NCI-H146 treated with DMSO at 0.1 percent for 48 hours (cell line): ENCODE measurements around the gene PPP4R1.

Experiments used
- DNase-seq: peaks from one replicate; lab custom pipeline; 2025; ENCODE audit not compliant: unreplicated experiment; lab: John Stamatoyannopoulos, UW

Gene PPP4R1

DNA sequence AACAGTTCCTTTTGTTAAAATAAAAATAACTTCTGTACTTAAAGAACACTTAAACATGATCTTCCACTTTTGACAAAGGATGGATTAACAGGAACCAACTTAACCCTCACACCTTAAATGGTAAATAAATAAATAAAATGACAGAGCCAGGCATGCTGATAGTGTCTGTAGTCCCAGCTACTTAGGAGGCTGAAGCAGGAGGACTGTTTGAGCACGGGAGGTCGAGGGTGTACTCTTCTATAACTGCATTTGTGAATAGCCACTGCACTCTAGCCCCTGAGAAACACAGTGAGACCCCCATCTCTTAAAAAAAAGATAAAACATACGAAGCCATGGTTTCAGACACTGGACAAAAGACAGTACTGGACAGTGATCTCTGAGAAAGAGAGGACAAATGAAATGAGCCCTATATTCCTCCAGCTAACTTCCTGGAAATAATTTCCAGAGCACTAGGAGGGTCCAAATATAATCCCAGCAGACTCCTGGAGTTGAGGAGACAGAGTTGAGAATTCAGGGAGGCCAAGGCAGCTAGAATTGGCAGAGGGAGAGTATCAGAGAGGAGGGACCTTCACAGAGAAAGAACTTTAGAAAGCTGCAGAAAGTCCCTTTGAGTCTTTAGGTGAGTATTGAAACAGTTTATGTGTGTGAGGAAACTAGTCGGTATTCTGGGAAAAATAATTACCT, 17.4 kb downstream of the PPP4R1 start:
- DNase-seq: no peak

DNA sequence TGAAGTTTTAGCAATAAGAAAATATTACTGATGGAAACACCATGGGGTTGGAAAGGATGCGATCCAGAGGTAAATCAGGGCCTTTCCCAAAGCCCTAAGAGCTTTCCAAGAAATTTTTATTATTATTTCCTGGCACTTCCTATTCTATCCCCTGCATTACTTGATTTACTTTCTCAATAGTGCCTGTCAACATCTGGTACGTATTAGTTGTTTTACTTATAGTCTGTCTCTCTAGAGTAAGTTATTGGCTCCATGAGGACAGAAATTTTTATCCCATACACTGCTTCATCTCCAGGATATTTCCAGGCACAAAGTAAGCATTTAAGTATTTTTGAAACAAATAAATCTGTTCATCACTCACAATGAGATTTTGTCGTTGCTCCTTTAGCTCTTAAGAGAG, 18.1 kb downstream of the PPP4R1 start:
- DNase-seq: no peak

DNA sequence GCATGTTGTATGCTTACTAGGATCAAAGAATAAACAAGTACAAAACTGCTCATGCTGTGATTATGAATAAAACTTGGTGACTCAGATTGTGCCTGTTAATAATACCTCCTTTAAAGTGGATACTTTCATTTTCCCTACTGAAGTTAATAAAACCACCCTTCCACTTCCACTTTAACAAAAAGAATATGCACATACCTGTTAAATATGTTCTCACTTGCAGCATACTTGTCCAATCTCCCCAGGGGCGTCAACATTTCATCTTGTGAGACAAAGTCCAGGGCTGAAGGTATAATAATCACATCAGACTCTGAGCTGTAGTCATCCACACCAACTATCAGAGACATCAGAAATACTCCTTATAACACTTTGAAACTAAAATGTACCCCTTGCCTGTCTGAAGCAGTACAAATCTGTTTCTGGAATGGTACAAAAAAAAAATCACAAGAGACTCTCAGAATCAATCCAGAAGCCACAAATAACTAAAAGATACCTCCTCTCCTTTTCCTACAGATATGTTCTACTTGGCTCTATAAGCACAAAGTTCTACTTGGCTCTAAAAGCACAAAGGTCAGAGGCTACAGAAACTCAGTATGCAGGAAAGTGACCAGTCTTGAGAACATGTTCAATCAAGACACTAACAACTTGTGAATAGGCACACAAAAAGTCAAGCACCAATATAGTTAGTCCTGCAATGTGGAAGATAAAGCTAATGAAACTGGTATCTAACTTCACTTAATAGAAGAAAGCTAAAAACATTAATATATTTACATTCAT, 19.3 kb downstream of the PPP4R1 start:
- no peak for DNase-seq

DNA sequence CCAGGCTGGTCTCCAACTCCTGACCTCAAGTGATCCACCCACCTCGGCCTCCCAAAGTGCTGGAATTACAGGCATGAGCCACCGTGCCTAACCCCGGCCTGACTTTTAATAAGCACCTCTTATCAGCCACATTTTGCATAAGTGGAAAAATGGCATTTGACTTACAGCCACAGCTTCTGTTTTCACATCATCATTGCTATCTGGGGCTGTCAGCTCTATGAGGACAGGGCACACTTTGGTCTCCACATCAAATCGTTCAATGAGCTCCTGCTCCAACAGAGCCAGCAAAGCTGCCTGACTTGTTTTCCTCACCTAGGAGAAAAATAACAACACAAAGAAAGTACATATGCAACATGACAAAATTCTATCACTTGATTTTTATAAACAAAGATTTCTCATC, 26.4 kb downstream of the PPP4R1 start:
- no peak for DNase-seq

DNA sequence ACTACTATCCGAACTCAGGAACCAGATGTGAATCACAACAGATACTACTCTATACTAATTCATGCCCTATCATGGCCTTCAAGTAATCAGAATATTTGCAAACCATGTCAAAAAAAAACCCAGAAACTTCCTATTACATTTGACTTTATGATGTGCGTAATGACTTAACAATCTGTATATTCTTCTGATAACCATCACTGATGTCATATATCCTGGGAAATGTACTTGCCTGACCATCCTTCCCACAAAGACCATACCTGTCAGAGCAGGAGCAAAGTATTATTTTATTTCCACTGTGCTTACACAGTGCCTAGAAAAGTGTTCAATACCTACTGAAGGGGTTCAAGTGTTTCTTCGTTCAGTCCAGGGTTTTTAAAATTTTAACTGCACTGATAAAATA, 27.5 kb downstream of the PPP4R1 start:
- DNase-seq: no peak

DNA sequence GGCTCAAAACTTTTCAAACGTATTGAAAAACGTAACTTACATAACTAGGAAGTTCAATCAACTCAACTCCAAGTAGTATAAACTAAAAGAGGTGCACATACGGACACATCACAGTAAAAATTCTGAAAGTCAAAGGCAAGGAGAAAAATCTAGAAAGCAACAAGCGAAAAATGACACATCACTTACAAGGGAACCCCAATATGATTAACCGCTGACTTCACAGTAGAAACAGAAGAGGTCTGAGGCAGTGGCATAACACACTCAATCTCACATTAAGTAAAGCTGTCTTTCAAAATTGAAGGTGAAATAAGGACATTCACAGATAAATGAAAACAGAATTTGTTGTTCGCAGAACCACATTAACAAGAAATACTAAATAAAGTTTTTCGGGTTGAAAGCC, 32.7 kb downstream of the PPP4R1 start:
- DNase-seq: no peak

DNA sequence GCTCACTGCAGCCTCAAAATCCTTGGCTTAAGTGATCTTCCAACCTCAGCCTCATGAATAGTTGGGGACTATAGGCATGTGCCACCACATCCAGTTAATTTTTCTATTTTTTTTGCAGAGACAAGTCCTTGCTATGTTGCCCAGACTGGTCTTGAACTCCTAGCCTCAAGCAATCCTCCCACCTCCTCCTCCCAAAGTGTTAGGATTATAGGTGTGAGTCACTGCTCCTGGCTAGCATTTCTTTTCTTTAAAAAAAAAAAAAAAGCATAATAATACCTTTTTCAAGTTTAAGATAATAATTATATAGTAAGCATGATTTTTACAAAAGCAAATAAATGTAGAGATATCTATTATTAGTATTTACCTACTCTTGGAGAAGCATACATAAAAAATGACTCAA, 36.1 kb downstream of the PPP4R1 start:
- DNase-seq: no peak

DNA sequence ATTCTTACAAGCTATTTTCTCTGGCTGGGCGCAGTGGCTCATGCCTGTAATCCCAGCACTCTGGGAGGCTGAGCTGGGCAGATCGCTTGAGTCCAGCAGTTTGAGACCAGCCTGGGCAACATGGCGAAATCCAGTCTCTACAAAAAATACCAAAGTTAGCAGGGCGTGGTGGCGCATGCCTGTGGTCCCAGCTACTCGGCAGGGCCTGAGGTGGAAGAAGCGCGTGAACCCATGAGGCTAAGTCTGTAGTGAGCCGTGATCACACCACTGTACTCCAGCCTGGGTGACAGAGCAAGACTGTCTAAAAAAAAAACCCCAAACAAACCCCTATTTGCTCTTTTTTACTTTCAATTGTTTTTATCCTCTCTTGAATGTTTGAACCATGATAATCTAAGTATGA, 37.0 kb downstream of the PPP4R1 start:
- DNase-seq: no peak

DNA sequence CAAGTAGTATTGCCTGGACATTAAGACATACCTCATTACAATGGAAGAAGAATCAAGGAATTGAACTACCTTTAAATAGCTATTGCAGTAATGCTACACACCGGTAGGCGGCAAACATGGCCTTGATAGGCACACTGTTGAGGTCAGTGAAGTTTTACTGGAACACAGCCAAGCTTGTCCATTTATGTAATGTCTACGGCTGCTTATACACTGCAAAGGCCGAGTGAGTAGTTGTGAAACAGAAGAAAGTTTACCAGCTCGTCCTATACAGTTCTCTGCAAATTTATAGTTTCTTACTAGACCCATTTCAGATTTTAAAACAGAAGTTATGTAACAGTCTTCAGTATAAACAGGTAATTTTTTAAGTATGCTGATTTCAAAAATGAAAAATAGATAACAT, 38.8 kb downstream of the PPP4R1 start:
- DNase-seq: peak; percentile 85

DNA sequence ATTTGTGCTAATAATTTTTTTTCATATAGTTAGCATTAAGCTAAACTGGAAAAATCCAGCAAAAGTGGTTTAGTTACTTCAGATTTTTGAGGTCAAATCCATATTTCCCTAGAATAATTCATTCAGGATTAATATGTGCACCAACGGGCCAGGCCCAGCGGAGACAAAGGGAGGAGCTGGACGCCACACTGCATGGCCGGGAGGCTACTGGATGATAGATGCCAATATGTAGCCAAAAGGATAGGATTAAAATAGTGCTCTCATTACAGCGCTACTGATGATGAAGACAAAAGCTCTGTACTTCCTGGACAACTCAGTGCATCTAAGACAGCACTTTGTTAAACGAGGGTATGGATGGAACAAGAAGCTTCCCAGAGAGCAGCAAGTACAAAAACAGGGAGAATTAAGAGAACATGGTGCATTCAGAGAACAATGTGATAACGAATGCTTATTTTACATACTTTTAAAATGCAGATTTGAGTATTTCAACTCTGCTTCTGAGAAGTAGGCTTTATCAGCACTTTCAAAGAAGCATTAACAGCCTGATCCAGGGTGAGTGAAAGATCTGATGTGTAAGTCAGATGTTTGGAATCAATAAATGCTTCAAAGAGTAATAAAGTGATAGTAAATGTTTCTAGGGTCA, 39.8 kb downstream of the PPP4R1 start:
- DNase-seq: no peak

DNA sequence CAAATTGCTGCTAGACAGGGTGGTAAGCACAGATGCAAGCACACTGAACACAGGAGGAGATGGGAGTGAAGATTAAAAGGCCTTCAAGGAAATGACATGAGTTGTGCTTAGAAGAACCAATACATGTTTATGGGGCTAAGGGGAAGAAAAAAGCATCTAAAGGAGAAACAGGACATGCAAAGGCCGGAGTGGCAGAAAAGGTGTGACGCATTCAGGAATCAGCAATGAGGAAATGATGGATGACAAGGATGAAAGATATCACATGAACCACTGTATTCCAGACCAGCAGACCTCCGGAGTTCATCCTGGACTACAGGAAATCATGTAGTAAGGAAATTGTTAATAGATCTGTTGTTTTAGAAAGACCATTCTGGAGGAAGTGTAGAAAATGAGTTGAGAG, 42.8 kb downstream of the PPP4R1 start:
- no peak for DNase-seq

DNA sequence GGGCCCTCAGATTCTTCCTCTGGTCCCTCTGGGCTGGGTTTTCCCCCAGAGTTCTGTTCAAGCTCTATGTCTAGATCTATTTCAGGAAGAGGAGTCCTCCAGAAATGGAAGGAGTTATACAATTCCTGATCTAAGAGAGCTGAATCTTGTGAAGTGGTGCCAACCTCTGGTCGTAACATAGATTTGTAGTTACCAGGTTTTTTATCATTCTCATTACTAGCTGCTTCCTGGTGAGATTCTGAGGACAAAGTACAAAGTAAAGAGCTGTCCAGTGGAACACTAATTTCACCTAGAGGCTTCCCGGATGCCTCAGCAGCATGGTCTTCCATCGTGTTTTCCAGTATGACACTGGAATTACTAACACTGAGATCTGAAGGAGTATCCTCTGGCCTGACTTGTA, 44.1 kb downstream of the PPP4R1 start:
- DNase-seq: no peak

DNA sequence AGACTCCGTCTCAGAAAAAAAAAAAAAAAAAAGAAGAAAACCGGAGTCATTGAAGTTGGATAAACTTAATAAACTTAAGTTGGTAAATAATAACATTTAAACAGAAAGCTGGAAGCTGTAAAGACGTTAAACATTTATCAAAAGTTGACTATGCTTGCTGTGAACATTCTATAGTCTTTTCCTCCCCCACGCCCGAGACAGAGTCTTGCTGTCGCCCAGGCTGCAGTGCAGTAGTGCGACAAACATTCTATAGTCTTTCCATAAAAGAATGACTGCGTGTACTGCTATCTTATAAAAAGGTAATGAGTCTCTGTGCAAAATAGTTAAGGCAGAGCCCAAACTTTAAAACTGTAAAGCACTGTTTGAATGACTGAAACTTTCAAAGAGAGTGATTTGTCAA, 45.2 kb downstream of the PPP4R1 start:
- no peak for DNase-seq

DNA sequence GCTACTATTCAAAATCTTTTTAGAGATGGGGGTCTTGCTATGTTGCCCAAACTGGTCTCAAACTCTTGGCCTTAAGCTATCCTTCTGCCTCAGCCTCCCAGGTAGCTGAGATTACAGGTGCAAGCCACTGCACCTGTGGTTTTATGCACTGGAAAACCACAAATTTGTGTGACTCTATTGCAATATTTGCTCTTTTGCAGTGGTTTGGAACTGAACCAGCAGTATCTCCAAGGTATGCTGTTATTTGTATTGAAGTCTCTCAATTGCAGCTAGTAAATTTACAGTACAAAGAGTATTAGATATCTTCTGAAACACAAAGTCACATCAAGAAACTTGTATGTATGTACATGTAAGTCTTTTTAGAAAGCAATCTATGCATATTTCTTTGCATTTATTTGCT, 46.2 kb downstream of the PPP4R1 start:
- no peak for DNase-seq

DNA sequence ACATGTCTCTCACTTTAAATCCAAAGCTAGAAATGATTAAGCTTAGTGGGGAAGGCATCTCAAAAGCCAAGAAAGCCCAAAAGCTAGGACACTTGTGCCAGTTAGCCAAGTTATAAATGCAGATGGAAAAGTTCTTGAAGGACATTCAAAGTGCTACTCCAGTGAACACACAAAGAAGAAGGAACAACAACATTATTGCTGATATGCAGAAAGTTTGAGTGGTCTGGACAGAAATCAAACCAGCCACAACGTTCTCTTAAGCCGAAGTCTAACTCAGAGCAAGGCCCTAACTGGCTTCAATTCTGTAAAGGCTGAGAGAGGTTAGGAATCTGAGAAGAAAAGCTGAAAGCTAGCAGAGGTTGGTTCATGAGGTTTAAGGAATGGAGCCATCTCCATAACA, 49.0 kb downstream of the PPP4R1 start:
- no peak for DNase-seq

DNA sequence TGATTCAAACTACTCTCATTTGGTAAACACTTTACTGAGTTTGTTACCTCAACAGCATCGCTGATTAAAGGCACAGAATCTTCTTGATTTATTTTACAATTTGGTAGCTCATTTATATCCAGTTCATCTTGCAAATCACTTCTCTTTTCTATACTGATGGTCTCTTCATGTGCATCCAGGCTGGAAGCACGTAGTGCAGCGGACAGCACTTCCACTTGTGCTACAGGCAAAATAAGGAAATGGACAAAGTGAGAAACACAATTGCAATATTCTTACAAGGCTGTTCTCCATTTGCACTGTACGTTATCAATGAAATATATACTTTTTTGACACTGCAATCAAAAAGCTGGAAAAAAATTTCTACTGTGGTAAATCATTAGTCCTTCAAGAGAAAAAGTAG, 51.0 kb downstream of the PPP4R1 start:
- DNase-seq: no peak

DNA sequence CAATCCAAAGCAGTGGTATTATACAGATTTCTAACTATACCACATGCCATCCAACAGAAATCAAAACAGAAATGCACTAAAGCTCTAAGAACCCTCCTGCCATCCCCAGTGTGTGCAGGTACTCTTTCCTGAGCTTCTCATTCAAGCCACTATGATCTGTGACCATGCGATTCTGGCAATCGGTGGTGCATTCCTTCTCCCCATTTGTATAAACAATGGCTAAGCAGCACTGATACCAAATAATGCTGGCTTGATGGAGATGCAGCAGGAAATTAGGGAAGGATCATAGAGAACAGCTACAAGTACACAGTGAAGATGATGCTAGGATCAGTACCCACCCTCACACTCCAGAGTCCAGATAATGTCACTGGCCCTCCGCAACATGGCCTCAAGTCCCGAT, 51.8 kb downstream of the PPP4R1 start:
- DNase-seq: no peak

DNA sequence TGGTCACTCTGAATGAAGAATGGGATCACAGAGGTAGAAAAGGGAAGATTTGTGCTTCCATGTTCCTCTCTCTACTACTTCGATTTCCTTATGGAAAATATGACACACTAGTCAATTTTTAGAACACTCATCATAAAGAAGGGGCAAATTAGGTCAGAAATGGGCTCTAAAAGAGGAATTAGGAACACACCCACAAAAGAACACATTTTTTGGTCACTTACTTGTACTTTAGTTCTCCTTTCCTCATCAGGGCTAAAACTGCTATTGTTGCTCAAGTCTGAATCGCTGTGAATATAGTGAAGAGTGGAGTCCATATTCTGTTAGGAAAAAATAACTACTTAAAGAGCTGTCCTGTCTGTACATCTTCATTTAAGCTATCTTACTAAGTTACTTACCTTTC, 52.6 kb downstream of the PPP4R1 start:
- DNase-seq: no peak

DNA sequence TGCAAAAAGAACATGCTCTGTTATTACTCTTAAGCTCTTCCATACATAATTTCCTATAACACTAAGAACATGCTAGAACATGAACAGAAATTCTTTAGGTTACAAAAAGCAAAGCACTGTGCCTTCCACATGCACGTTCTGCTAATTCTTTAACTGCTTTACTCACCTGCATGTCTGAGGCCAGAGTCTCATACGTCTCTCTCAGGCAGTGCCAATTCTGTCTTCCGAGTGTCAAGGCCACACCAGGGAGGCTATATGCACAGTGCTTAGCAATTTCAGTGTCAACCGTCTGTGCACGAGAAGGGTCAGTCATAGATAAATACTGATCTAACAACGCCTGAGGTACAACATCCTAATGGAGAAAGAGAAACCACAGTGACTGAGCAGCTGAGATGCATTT, 55.1 kb downstream of the PPP4R1 start:
- no peak for DNase-seq

DNA sequence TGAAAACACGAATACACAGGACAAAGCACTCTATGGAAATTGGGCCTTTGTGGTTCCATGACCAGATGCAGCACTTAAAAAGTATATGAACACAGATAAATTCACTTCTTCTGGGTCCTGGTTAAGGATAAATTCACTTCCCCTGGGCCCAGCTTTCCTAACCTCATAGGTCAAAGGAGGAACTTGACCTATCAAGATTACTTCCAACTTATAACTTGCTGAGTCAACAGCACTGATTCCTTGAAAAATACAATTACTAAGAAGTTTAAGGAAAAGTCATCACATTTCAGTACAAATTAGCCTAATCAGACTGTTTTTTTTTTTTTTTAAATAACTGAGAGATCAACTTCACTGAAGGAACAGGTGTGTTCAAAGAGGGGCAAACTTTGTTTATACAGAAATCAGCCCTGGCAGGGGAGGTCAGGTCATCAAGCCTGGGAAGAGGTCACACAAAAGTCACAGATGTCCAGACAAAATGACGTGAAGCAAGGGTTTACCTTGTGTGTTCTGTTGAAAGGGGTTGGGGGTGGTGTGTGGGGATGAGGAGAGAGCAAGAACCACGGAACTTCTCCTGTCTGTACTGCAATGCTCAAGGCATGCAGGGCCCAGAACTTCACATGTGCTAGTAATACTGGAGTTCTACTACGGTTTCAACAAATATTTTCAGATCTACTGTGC, 55.8 kb downstream of the PPP4R1 start:
- no peak for DNase-seq

DNA sequence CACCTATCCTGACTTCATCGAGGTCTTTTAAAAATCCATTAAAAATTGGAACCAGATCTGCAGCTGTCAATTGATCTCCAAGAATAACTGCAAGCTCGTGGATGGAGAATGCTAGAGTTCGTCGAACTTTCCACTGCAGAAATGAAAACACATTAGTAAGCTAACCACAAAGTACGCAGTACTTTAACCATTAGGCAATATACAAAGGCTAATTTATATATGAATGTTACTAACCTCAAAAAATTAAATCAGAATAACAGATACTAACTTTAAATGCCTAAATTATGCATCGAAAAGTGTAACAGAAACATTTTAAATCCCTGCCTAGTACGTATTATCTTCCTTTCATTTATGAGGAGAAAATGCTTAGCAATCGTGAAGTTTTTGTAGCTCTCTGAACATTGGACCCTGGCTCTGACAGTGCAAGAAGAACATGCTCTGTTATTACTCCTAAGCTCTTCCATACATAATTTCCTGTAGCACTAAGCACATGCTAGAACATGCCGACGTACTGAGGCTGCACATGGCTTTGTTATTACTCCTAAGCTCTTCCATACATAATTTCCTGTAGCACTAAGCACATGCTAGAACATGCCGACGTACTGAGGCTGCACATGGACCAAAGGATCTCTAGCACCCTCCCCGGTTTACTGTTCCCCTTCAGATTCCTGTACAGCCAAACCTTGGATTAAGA, 57.0 kb downstream of the PPP4R1 start:
- no peak for DNase-seq
